Mesothelial cell of epicardium (in vitro differentiated cells): Measurements from ENCODE around the gene FRRS1L. TPM values are rescaled to one million over a fixed set of nuclear protein-coding genes. Genes with fewer than 3 reads are reported as not detected.
A peak's percentile ranks its signal among the peaks of the same experiment; 100 is the strongest.

Experiments
- DNase-seq, 2 experiments: peaks; one replicate each; pipeline ENCODE4 v3.0.0; 2021; ENCODE audit warnings: low spot score in 2 of 2; ENCODE audit not compliant: unreplicated experiment in 2 of 2
- H3K27ac Mint-ChIP-seq: 2 replicates; pipeline ENCODE4 v1.8.0; 2021; ENCODE audit warnings: mixed read lengths
- H3K27me3 Mint-ChIP-seq: 2 replicates; pipeline ENCODE4 v1.8.0; 2021; ENCODE audit warnings: low read depth, mixed read lengths
- H3K36me3 Mint-ChIP-seq: 2 replicates; pipeline ENCODE4 v1.8.0; 2021; ENCODE audit warnings: mixed read lengths
- H3K4me1 Mint-ChIP-seq: 2 replicates; pipeline ENCODE4 v1.8.0; 2021; ENCODE audit warnings: mixed read lengths
- H3K4me3 Mint-ChIP-seq: 2 replicates; pipeline ENCODE4 v1.8.0; 2021; ENCODE audit warnings: mild to moderate bottlenecking, moderate library complexity, mixed read lengths
- H3K9me3 Mint-ChIP-seq: 2 replicates; pipeline ENCODE4 v1.8.0; 2021; ENCODE audit warnings: mixed read lengths
- total RNA-seq: library from RNA; stranded (reverse); gene quantifications from 3 replicates; pipeline ENCODE4 v1.2.1, GENCODE V29; 2021
- TF ChIP-seq, protein P1 (sequence below): fragments of 200-600 bp; sonication (generic); IDR thresholded peaks from one replicate; pipeline ENCODE4 v1.5.0; 2021; ENCODE audit warnings: antibody characterized with exemption; ENCODE audit not compliant: unreplicated experiment

FRRS1L gene
- total RNA-seq, 1 donor from 2014 or later: 14.4 TPM

DNA sequence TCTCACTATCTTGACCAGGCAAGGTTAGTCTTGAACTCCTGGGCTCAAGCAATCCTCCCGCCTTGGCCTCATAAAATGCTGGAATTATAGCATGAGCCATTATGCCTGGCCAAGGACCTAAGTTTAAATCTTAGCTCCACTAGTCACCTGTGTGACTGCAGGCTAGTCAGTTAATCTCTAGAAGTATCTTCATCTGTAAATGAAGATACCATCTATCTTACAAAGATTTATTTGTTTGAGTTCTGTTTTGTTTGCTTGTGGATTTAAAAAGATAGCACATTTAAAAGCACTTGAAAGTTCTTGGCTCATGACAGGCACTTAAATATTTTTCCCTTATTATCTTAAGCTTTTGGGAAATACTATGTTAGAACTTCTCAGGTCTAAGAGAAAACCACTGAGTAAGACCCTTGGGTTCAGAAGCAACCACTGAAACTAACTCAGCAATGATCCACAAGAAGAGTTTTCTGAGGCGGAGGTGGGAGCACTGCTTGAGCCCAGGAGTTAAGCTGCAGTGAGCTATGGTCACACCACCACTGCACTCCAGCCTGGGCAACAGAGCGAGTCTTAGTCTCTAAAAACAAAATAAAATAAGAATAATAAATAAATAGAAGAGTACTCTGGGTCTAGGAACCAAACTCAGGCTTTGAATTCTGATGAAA is 66.4 kb downstream of the FRRS1L start:
- peaks cover 26% of the 10 kb centered on the region for H3K36me3 Mint-ChIP-seq
- H3K27ac Mint-ChIP-seq: peak overlapping the region; percentile 41
- peaks cover 14% of the 10 kb centered on the region for H3K9me3 Mint-ChIP-seq
- peaks cover 55% of the 10 kb centered on the region for H3K4me1 Mint-ChIP-seq
- H3K4me3 Mint-ChIP-seq: no peak overlapping the region
- H3K27me3 Mint-ChIP-seq: no peaks in the 10 kb centered on the region
- TF ChIP-seq, protein P1, sequence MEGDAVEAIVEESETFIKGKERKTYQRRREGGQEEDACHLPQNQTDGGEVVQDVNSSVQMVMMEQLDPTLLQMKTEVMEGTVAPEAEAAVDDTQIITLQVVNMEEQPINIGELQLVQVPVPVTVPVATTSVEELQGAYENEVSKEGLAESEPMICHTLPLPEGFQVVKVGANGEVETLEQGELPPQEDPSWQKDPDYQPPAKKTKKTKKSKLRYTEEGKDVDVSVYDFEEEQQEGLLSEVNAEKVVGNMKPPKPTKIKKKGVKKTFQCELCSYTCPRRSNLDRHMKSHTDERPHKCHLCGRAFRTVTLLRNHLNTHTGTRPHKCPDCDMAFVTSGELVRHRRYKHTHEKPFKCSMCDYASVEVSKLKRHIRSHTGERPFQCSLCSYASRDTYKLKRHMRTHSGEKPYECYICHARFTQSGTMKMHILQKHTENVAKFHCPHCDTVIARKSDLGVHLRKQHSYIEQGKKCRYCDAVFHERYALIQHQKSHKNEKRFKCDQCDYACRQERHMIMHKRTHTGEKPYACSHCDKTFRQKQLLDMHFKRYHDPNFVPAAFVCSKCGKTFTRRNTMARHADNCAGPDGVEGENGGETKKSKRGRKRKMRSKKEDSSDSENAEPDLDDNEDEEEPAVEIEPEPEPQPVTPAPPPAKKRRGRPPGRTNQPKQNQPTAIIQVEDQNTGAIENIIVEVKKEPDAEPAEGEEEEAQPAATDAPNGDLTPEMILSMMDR: no peak
- DNase-seq: no peak

DNA sequence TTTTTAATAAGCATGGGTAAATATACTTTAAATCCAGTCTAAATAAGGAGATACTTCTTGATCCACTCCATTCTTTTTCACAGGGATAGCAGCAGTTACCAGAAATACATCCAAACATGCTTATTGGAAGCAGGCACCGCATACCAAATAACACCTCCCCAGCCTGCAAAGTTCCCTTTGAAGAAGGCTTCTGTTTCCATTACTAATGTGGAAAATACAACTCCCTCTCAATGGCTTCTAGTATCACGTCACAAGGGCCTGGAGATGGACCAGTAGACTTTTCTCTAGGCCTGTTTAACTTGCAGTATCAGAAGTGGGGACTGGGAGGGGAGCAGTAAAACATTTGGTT is 68.1 kb downstream of the FRRS1L start:
- H3K27ac Mint-ChIP-seq: peak overlapping the region; percentile 93
- no peak overlapping the region for H3K4me3 Mint-ChIP-seq
- peaks cover 69% of the 10 kb centered on the region for H3K4me1 Mint-ChIP-seq
- DNase-seq: no peak
- H3K27me3 Mint-ChIP-seq: no peaks in the 10 kb centered on the region
- peaks cover 13% of the 10 kb centered on the region for H3K36me3 Mint-ChIP-seq
- TF ChIP-seq, protein P1: no peak
- H3K9me3 Mint-ChIP-seq: peaks cover 10% of the 10 kb centered on the region

DNA sequence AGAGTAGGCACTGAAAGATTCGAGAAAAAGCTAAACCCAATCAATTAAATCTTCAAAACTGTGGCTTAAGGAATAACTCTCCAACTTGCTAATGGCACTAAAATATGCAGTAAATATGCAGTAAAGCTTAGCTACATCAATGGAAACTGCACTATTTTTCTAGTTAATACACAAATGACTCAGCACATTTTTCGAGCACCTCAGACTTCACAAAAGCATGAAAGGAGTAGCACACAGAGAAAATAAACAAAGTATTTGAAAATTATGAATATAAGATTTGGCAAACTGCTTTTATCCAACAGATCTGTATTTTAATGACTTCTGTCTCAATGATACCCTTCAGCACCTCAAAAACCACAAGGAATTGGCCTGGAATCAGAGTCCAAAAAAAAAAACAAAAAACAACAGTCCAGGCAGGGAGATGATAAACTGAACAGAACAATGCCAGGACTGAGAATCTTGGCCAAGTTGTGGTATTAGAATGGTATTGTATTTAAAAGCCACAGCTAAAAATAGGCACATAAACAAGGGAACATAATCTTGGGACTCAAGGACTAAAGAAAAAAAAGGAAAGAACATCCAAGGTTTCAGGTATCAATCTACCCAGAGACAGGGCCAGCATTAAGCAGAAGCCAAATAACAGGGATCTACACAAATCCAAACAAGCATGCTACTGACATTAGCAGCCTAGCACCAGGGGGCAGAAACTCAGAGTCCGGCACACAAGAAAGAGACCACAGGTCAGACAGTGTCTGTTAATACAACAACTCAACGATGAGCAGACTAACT is 68.7 kb downstream of the FRRS1L start:
- TF ChIP-seq, protein P1: no peak
- no peaks in the 10 kb centered on the region for H3K27me3 Mint-ChIP-seq
- H3K9me3 Mint-ChIP-seq: peaks cover 7% of the 10 kb centered on the region

DNA sequence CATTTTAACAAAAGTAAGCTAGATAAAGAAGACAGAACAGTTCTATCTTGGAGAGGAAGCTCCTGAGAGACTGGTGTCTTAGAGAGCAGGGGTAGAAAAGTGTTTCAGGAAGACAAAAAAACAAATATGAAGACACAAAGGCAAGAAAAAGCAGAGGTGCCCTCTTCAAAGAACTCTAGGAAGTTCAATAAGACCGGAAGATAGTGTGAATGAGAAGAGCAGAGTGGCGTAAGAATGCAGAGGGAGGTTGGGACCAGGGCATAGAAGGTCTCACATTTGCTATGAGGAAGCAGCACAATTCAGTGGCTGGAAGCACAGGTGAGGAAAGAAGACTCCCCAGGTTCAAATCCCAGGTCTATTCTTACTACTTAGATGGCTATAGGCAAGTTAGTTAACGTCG is 69.9 kb downstream of the FRRS1L start:
- Mint-ChIP-seq H3K9me3 (no peaks in the 10 kb centered on the region), H3K27me3 (no peaks in the 10 kb centered on the region), H3K4me3 (no peak overlapping the region), H3K27ac (peak overlapping the region; percentile 93), H3K4me1 (peaks cover 69% of the 10 kb centered on the region), H3K36me3 (peaks cover 13% of the 10 kb centered on the region)
- DNase-seq: no peak
- TF ChIP-seq, protein P1: no peak

More for the DNA sequence above, 68.7 kb downstream of the FRRS1L start:
- Mint-ChIP-seq H3K36me3 (peaks cover 14% of the 10 kb centered on the region), H3K4me1 (peaks cover 73% of the 10 kb centered on the region), H3K4me3 (no peak overlapping the region), H3K27ac (peak overlapping the region; percentile 93)
- DNase-seq: no peak

DNA sequence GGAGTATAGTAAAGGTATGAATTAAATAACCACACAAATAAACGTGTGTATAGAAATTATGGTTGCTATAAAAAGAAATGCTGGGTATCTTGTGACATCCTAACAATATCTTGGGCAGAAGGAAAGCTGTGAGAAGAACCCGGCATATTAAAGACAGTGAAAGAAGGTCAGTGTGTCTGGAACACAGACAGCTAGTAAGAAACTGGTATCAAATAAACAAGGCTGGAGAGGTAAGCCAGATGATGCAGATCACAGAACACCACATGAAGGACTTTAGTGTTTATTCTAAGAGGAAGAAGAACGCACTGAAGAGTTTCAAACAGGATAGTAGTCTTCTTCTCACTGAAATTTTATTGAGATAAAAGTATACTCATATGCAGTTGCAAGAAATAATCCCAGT is 71.7 kb downstream of the FRRS1L start:
- DNase-seq: no peak
- Mint-ChIP-seq H3K27ac (peak overlapping the region; percentile 63), H3K4me1 (peaks cover 56% of the 10 kb centered on the region), H3K9me3 (no peaks in the 10 kb centered on the region), H3K36me3 (peaks cover 23% of the 10 kb centered on the region), H3K27me3 (no peaks in the 10 kb centered on the region), H3K4me3 (no peak overlapping the region)
- TF ChIP-seq, protein P1: no peak
